ENCODE results near the gene INPP5E.

Gene INPP5E, protein sequence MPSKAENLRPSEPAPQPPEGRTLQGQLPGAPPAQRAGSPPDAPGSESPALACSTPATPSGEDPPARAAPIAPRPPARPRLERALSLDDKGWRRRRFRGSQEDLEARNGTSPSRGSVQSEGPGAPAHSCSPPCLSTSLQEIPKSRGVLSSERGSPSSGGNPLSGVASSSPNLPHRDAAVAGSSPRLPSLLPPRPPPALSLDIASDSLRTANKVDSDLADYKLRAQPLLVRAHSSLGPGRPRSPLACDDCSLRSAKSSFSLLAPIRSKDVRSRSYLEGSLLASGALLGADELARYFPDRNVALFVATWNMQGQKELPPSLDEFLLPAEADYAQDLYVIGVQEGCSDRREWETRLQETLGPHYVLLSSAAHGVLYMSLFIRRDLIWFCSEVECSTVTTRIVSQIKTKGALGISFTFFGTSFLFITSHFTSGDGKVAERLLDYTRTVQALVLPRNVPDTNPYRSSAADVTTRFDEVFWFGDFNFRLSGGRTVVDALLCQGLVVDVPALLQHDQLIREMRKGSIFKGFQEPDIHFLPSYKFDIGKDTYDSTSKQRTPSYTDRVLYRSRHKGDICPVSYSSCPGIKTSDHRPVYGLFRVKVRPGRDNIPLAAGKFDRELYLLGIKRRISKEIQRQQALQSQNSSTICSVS

DNA sequence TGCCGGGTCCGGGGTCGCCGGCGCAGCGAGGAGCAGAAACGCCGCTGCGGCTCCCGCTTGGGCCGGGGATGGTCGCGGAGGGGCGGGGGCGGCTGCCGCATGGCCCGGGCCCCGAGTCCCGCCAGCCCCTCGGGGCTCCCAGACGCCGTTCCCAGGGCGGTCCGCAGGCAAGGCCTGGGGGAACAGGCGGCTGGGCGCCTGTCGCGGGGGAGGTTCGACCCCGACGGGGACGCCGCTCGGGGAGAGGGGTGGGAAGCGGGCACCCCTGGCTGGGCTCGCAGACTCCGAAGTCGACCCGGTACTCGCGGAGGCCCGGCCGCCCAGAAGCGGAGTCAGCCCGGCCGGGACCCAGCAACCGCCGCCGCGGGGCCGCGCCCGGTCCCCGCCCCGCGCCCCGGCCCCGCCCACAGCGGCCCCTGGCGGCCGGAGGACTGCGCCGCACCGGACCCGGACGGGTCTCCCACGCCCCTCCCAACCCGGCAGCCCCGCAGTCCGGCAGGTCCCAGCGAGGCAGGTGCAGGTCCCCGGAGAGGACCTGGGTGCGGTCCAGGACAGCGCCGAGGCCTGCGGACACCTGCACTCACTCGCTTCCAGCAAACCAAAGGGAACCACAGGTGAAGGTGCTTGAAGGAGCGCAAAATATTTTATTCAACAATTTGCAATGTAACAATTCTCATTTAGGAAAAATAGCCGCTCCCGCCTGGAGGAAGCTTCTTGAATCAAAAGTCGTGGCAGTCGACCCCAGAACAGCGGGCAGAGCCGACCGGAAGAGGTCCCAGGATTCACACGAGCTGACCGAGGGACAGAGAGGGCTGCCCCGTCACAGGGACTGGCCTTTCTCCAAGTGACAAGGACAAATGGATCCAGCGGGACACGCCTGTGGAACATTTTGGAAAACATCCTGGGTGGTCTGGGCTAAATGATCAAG lies at the start of gene INPP5E:
Gene INPP5E, minus strand, starts transcription at position 365 of the 928 bp plus-strand sequence. CDS start 426 bp downstream, outside the sequence.
- peak; percentile 5 for DNase-seq (ENCODE audit: low read depth, low spot score)

DNA sequence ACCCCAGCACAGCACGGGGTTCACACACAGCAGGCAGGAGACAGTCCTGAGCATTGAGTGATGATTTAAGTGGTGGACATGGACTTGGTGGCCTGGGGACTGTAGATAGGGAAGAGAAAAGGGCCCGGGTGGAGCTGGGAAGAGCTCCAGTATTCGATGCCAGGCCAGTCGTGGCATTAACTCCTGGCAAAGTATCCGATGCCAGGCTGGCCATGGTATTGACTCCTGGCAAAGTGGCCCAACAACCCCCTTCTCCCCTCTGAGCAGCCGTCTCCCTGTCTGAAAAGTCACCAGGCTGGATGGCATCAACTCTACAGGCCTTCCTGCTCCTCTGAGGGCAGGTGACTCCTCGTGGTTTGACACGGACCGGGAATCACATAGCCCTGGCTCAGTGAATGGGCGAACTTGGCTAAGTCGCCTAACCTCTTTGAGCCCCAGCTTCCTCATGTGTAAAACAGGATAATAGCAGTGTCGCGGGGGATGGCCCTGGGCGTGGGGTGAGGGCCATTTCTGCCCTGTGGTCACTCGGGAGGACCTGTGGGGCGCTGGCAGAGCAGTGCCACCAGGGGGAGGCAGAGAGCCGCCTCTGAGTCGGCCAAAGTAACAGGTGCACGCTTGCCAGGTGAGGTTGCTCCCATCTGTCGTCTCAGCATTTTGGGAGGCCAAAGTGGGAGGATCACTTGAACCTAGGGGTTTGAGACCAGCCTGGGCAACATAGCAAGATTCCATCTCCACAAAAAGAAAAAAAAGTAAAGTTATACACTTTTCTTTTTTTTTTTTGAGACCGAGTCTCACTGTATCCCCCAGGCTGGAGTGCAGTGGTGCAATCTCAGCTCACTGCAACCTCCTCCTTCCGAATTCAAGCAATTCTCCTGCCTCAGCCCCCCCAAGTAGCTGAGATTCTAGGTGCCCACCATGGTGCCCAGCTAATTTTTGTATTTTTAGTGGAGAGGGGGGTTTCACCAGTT lies 48.9 kb upstream of the INPP5E start:
- DNase-seq (ENCODE audit: low read depth, low spot score), result no peak

- no peak for DNase-seq (ENCODE audit: low read depth, low spot score)
These were observed 48.0 kb upstream of the INPP5E start for GRCh38 chr9:136487672-136488071.

- no peak for DNase-seq (ENCODE audit: low read depth, low spot score)
These were observed 47.4 kb upstream of the INPP5E start for GRCh38 chr9:136486823-136487620.

GRCh38 chr9:136486131-136486530 lies 46.5 kb upstream of the INPP5E start:
- no peak for DNase-seq (ENCODE audit: low read depth, low spot score)

DNA sequence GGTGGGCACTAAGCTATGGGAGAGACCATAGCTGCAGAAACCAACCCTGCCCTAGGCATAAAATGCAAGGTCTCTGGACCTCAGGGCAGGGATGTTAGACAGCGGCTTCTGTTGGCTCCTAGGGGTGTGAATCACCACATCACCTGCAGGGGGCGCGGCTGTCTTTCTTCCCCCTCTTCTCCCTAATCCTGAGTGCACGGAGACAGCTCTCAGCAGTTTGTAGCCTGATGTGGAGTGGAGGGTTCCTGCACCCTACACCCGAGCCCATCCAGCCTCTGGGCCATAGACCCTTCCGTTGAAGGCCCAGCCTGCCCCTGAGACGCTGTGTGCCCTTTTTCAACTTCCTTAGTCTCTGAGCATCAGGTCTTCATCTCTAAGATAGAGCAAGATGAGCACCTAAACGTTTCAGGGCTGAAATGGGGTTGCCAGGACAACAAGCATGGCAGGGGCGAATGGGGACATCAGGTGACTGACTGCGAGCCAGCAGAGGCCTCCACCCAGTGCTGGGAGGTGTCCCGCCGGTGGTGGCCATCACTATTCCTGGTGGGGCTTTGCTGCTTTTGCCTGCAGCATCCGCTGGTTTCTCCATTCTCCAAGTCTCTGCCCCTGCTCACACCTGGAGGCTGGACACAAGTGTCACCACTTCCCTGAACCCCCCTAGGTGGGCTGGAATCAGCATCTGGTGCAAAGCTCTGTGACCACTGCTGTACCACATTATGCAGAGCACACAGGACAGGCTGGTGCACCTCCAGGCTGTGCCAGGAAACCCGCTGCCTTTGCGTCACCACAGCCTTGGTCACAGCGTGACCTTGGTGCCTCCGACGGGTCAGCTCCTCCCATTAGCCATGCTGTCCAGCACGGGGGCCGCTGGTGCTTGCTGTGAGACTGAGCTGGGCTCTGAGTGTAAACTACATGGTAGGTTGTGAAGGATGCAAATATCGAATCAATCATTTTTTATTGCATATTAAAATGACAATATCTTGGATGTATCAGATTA lies 45.7 kb upstream of the INPP5E start:
- DNase-seq (ENCODE audit: low read depth, low spot score), result peak; percentile 35

GRCh38 chr9:136484153-136485048 lies 44.8 kb upstream of the INPP5E start:
- DNase-seq (ENCODE audit: low read depth, low spot score), result no peak

- DNase-seq (ENCODE audit: low read depth, low spot score), result no peak
These were observed 44.0 kb upstream of the INPP5E start for GRCh38 chr9:136483589-136484152.

- peak; percentile 33 for DNase-seq (ENCODE audit: low read depth, low spot score)
These were observed 43.3 kb upstream of the INPP5E start, which contains the start of gene SEC16A for GRCh38 chr9:136482793-136483588. SEC16A (minus strand) TSS chr9:136483040; CDS start chr9:136477615, 5,425 bp downstream.

GRCh38 chr9:136482046-136482792 lies 42.6 kb upstream of the INPP5E start:
- no peak for DNase-seq (ENCODE audit: low read depth, low spot score)

- no peak for DNase-seq (ENCODE audit: low read depth, low spot score)
These were observed 41.9 kb upstream of the INPP5E start for GRCh38 chr9:136481558-136481957.

GRCh38 chr9:136476369-136477150 lies 36.9 kb upstream of the INPP5E start:
- DNase-seq (ENCODE audit: low read depth, low spot score), result no peak

- no peak for DNase-seq (ENCODE audit: low read depth, low spot score)
These were observed 35.6 kb upstream of the INPP5E start for GRCh38 chr9:136474974-136475865.

All from iPS DF 19.7 (cell line).